Measurements from ENCODE around the gene STK24.

Gene STK24

DNA sequence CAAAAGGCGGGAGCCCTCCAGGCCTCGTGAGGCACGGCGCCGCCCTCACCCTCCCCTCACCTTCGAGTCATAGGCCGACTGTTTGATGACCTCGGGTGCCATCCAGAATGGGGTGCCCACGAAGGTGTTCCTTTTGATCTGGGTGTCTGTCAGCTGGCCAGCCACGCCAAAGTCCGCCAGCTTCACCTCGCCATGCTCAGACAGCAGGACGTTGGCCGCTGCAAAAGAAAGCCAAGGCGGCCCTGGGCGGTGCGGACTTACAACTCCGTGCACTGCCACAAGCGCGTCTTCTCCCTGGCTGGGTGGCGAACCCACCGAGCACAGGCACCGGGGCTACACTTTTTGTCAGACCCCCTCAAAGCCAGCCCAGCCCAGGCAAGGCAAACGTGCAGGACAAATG, 102.1 kb downstream of the STK24 start:
- H3K36me3 Mint-ChIP-seq (ENCODE audit: low read depth), result peaks cover 43% of the 10 kb centered on the region
- no peak overlapping the region for H3K27ac Mint-ChIP-seq
- H3K27me3 Mint-ChIP-seq (ENCODE audit: low read depth), result no peaks in the 10 kb centered on the region
- peaks cover 46% of the 10 kb centered on the region for H3K4me1 Mint-ChIP-seq
- TF ChIP-seq, protein P1, sequence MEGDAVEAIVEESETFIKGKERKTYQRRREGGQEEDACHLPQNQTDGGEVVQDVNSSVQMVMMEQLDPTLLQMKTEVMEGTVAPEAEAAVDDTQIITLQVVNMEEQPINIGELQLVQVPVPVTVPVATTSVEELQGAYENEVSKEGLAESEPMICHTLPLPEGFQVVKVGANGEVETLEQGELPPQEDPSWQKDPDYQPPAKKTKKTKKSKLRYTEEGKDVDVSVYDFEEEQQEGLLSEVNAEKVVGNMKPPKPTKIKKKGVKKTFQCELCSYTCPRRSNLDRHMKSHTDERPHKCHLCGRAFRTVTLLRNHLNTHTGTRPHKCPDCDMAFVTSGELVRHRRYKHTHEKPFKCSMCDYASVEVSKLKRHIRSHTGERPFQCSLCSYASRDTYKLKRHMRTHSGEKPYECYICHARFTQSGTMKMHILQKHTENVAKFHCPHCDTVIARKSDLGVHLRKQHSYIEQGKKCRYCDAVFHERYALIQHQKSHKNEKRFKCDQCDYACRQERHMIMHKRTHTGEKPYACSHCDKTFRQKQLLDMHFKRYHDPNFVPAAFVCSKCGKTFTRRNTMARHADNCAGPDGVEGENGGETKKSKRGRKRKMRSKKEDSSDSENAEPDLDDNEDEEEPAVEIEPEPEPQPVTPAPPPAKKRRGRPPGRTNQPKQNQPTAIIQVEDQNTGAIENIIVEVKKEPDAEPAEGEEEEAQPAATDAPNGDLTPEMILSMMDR (IDR thresholded peaks at IDR 0.05; ENCODE audit: unreplicated experiment in 3 of 3), result no peak
- H3K4me3 Mint-ChIP-seq, result no peak overlapping the region
- no peaks in the 10 kb centered on the region for H3K9me3 Mint-ChIP-seq

DNA sequence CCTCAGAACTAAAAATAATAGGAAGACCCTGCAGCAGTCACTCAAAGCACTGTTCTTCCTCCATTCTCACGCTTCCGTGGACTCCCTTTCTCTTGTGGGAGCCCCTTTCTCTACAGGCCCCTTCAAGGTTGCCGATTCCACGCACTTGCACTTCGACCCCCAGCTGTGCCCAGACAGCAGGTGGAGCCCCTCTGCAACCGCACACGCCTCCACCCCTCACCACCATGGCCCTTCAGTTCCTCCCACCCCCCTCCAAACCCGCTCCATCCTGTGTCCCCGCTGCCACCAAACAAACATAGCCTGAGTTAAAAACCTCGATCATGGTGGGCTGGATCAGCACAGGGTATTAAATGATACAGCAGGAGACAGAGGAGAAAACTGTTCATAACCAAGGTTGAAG, 102.6 kb downstream of the STK24 start:
- H3K36me3 Mint-ChIP-seq (ENCODE audit: low read depth), result peaks cover 43% of the 10 kb centered on the region
- TF ChIP-seq, protein P1 (IDR thresholded peaks at IDR 0.05; ENCODE audit: unreplicated experiment in 3 of 3), result no peak
- H3K27ac Mint-ChIP-seq, result peak overlapping the region in 2 of 3 experiments; percentile 43 to 73
- no peaks in the 10 kb centered on the region for H3K9me3 Mint-ChIP-seq
- peaks cover 41% of the 10 kb centered on the region for H3K4me1 Mint-ChIP-seq
- no peaks in the 10 kb centered on the region for H3K27me3 Mint-ChIP-seq (ENCODE audit: low read depth)
- no peak overlapping the region for H3K4me3 Mint-ChIP-seq

DNA sequence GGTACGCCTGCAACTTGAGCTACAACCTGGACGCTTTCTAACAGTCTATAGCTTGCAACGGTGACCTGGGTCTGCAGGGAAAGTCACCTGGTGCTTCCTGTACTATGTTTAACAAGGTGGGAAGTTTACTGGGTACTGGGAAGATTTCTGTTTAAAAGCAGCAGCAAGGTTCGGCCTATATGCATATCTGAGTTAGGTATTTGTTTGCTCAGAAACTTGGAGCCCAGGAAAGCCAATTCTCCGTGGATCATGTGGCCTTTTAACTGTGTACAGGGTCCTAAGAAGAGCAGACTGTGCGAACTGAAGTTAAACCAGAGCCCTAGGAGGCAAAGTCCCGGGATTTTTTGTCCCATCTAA, 103.1 kb downstream of the STK24 start:
- H3K9me3 Mint-ChIP-seq, result no peaks in the 10 kb centered on the region
- peaks cover 43% of the 10 kb centered on the region for H3K36me3 Mint-ChIP-seq (ENCODE audit: low read depth)
- TF ChIP-seq, protein P1 (IDR thresholded peaks at IDR 0.05; ENCODE audit: unreplicated experiment in 3 of 3), result no peak
- H3K27me3 Mint-ChIP-seq (ENCODE audit: low read depth), result no peaks in the 10 kb centered on the region
- peak overlapping the region in 2 of 3 experiments; percentile 43 to 73 for H3K27ac Mint-ChIP-seq
- H3K4me3 Mint-ChIP-seq, result no peak overlapping the region
- peaks cover 38% of the 10 kb centered on the region for H3K4me1 Mint-ChIP-seq

DNA sequence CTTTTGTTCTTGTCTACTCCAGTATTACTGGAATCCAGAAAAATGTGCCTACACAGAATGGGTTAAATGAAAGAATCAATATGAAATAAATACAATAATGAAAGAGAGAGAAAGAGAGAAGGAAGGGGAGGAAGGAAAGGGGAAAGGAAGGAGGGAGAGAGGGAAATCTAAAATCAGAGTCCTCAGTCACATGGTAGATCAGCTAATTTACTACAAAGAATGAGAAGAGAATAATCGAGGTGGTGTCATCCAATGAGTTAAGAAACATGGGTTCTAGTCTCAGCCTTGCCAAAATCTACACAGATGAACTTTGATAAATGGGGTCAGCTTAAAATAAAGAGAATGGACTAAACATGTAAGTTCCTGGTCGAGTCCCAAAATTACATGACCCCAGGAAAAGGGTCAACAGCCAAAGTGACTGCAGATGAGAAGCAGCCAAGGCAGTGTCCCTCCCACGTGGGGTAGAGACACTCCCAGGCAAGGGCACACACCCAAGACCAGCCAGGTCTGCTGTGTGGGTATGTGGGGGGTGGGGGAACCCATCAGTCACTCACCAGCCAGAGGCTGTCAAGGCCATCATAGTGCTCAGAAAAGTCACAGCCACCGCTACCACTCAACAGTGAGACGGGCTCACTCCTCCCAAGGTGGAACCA, 103.6 kb downstream of the STK24 start:
- H3K4me1 Mint-ChIP-seq, result peaks cover 38% of the 10 kb centered on the region
- no peak overlapping the region for H3K4me3 Mint-ChIP-seq
- peak overlapping the region in 1 of 3 experiments; percentile 73 for H3K27ac Mint-ChIP-seq
- no peaks in the 10 kb centered on the region for H3K9me3 Mint-ChIP-seq
- TF ChIP-seq, protein P1 (IDR thresholded peaks at IDR 0.05; ENCODE audit: unreplicated experiment in 3 of 3), result no peak
- peaks cover 43% of the 10 kb centered on the region for H3K36me3 Mint-ChIP-seq (ENCODE audit: low read depth)
- H3K27me3 Mint-ChIP-seq (ENCODE audit: low read depth), result no peaks in the 10 kb centered on the region

DNA sequence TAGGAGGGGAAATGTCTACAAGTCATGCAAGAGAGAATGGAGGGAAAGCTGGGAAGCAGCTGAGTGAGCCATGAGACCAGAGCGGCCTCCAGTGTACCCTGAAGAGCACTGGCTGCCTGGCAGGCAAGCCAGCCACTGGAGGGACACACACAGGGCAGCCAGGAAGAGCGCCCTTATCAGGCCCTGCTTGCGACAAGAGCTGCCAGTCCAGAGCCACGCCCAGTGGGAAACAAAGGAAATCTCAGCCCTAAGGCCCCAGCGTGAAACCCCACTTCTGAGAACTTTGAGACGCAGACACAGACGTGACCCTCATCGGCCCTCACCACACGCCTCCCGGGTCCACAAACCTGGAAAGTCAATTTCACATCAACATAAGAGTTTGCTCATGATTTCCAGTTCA, 105.0 kb downstream of the STK24 start:
- no peak overlapping the region for H3K4me3 Mint-ChIP-seq
- peaks cover 39% of the 10 kb centered on the region for H3K4me1 Mint-ChIP-seq
- TF ChIP-seq, protein P1 (IDR thresholded peaks at IDR 0.05; ENCODE audit: unreplicated experiment in 3 of 3), result no peak
- peak overlapping the region in 1 of 3 experiments; percentile 14 for H3K27ac Mint-ChIP-seq
- peaks cover 47% of the 10 kb centered on the region for H3K36me3 Mint-ChIP-seq (ENCODE audit: low read depth)
- no peaks in the 10 kb centered on the region for H3K9me3 Mint-ChIP-seq
- H3K27me3 Mint-ChIP-seq (ENCODE audit: low read depth), result no peaks in the 10 kb centered on the region

DNA sequence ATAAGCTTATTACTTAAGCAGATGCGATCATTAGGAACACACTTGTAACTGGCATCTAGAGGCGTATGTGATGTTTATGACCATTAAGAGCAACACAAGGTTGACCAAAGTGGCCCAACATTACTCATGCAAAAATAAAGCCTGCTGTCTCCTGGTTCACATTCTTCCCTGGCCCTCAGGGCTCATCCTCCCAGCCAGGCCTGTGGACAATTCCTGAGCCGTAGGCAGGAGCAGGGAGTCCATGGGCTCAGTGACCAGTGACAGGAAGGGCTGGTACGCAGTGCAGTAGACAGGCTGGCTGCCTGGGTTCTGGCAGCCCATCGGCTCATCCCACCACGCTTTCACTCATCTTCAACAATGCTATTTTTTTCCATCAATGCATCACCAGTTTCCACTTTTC, 106.0 kb downstream of the STK24 start:
- no peak overlapping the region for H3K27ac Mint-ChIP-seq
- TF ChIP-seq, protein P1 (IDR thresholded peaks at IDR 0.05; ENCODE audit: unreplicated experiment in 3 of 3), result no peak
- H3K4me1 Mint-ChIP-seq, result peaks cover 35% of the 10 kb centered on the region
- no peaks in the 10 kb centered on the region for H3K9me3 Mint-ChIP-seq
- H3K36me3 Mint-ChIP-seq (ENCODE audit: low read depth), result peaks cover 53% of the 10 kb centered on the region
- no peak overlapping the region for H3K4me3 Mint-ChIP-seq
- no peaks in the 10 kb centered on the region for H3K27me3 Mint-ChIP-seq (ENCODE audit: low read depth)
